Measurements from ENCODE around the gene METTL15. TPM values are rescaled to one million over a fixed set of nuclear protein-coding genes. Genes with fewer than 3 reads are reported as not detected.

The METTL15 gene
- total RNA-seq, 1 donor from 2014 or later: 13.5 TPM

DNA sequence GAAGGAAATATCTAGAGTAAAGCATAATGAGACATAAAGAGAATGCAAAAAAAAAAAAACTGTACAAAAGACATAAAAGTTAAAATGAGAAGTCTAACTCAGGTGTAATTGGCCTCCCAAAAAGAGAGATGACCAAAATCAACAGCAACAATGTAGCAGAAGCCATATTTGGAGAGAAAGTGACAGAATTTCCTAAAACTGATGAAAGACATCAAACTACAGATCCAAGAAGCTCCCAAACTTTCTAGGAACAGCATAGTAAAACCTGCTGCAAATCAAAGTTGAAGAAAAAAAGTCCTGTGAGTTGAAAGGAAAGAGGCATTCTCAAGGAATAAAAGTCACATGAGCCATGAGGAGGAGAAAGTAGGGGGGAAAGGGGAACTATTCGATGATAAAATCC, 231.3 kb downstream of the METTL15 start:
- DNase-seq (no peak), ATAC-seq (no peak)
- Histone ChIP-seq H3K4me1 (no peaks in the 10 kb centered on the region), H3K27ac (no peak overlapping the region), H3K27me3 (no peaks in the 10 kb centered on the region), H3K4me3 (no peak overlapping the region), H3K9me3 (no peaks in the 10 kb centered on the region), H3K36me3 (no peaks in the 10 kb centered on the region)
- intact Hi-C loops (cut with DNase I): no loop called here
- TF ChIP-seq CTCF (IDR thresholded peaks at IDR 0.05): no peak

DNA sequence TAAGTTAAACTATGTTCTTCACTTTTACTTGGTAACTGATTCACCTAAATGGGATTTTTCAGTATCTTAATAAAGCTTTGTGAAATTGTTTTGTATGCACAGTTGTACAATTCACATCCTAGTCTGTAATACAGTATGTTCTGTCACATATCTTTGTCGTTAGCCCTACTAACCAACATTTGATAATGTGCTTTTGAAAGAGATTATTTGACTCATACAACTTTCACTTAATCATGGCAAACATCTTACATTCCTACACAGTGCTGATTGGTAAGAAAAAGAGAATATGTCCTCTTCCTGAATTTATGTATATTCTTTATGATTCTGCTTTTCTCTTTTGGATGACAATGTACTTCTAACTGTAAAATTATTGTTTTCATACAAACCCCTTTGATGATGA, 234.5 kb downstream of the METTL15 start:
- Histone ChIP-seq H3K4me1 (no peaks in the 10 kb centered on the region), H3K27ac (no peak overlapping the region), H3K9me3 (no peaks in the 10 kb centered on the region), H3K27me3 (no peaks in the 10 kb centered on the region), H3K4me3 (no peak overlapping the region), H3K36me3 (no peaks in the 10 kb centered on the region)
- DNase-seq (no peak), ATAC-seq (no peak)
- intact Hi-C loops (cut with DNase I): no loop called here
- no peak for TF ChIP-seq CTCF (IDR thresholded peaks at IDR 0.05)

DNA sequence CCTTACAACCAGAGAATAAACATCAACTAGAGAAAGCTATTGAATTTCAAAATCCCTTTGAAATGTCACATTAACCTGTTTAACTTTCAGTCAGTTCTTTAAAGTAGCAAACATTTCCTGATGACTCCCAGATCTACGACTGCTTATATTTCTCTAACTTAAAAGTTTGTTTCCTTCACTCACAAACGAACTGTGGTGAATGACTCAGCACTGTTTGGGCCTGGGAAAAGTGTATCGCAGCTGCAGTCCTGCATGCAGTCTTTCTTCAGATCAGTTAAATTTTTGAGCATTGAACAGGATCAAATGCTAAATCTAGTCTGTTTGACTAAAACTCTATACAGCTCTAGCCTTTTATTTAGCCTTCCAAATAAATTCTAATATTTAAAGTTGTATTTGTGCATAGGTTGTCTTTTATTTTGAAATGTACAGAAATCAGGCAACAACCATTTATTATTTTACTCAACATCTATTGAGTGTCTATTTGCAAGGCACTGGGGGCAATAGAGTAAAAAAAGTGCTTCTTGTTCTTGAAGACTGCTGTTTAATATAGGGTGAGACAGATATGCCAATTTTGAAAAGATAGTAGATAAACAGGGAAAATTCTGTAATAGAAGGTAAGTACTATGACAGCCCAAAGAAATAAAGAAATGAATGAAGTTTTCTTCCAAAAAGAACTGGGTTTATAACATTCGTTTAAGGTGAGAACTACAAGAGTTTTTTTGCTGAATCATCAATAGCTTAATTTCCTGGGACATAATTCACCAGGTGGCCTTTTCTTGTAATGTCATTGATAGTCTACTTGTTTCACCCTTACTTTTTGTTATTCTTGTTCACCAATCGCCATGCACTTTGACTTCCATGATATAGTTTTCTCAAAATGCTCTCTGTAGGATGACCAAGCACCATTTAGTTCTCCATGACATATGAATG, 235.4 kb downstream of the METTL15 start:
- TF ChIP-seq CTCF (IDR thresholded peaks at IDR 0.05): no peak

DNA sequence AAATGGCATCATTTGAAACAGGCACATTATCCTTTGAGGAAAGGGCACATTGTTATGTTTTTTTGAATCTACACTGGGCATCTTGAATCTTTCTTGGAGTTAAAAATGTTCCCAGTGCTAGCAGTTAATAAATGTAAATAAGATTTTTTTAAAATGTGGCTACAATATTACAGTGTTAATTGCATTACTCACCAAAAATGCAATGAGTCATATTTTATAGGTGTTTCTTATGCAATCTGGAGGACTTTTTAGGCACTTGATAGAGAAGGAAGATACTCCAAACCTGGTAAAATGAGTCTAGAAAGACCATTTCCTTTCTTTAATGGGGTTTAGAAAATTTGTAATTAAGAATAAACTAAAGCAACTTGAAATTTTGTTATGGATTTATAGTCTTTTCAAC, 238.0 kb downstream of the METTL15 start:
- DNase-seq (no peak), ATAC-seq (no peak)
- TF ChIP-seq CTCF (IDR thresholded peaks at IDR 0.05): no peak
- H3K4me3 ChIP-seq: no peak overlapping the region
- no peaks in the 10 kb centered on the region for H3K36me3 ChIP-seq
- intact Hi-C loops (cut with DNase I): no loop called here
- H3K4me1 ChIP-seq: no peaks in the 10 kb centered on the region
- H3K27ac ChIP-seq: no peak overlapping the region
- H3K9me3 ChIP-seq: no peaks in the 10 kb centered on the region
- H3K27me3 ChIP-seq: no peaks in the 10 kb centered on the region

More for the DNA sequence above, 235.4 kb downstream of the METTL15 start:
- Histone ChIP-seq H3K4me3 (no peak overlapping the region), H3K27me3 (no peaks in the 10 kb centered on the region), H3K27ac (no peak overlapping the region), H3K36me3 (no peaks in the 10 kb centered on the region), H3K9me3 (no peaks in the 10 kb centered on the region), H3K4me1 (no peaks in the 10 kb centered on the region)
- intact Hi-C loops (cut with DNase I): no loop called here
- DNase-seq (no peak), ATAC-seq (no peak)

DNA sequence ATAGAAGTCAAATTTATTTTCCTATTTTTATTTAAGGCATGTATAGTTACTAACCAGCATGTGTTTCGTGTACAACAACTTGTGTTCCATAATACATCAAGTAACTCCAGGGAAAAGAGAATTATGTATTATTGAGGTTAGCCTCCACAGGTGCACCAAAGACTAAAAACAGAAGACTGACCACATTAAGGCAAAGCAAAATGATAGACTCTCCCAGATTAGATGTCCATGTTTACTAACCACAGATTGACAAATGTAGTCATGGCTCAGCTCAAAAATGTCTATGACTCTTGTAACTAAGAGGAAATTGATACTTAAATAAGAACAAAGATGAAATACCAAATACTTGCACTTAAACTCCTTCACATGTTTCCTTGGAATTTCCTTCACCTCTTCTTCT, 238.5 kb downstream of the METTL15 start:
- intact Hi-C loops (cut with DNase I): no loop called here
- ATAC-seq (no peak), DNase-seq (no peak)
- no peak overlapping the region for H3K4me3 ChIP-seq
- no peak overlapping the region for H3K27ac ChIP-seq
- H3K4me1 ChIP-seq: no peaks in the 10 kb centered on the region
- no peaks in the 10 kb centered on the region for H3K27me3 ChIP-seq
- no peaks in the 10 kb centered on the region for H3K9me3 ChIP-seq
- TF ChIP-seq CTCF (IDR thresholded peaks at IDR 0.05): no peak
- H3K36me3 ChIP-seq: no peaks in the 10 kb centered on the region

Data from upper lobe of right lung (tissue), 1 donor.